UCSD-AML1 (cell line): ENCODE data around the gene HECTD2.
"Not testable (repeated sequence)": the region's sequence is repeated elsewhere in the genome, so short reads cannot be mapped to it uniquely, and the experiment has no call there.

Experiments
- DNase-seq: peaks from one replicate; lab custom pipeline; 2025; ENCODE audit not compliant: unreplicated experiment; lab: John Stamatoyannopoulos, UW

Gene HECTD2

DNA sequence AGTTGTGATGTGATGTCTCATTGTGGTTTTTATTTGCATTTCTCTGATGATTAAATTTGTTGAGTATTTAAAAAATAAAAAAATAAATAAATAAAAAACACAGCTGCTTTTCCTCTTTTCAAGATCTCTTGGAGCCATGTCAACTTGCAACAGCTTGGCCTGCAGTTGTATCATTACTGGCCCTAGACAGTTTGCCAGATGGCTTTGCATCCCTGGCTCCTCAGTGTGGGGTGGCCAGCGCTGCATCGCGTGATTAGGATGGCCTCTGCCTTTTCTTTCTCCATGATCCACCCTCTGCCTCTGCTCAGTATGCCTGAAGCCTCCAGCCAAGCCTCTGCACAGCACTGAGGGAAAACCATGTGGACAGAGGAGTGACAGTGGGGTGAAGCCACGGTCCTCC lies 126.0 kb downstream of the HECTD2 start:
- DNase-seq, result no peak

DNA sequence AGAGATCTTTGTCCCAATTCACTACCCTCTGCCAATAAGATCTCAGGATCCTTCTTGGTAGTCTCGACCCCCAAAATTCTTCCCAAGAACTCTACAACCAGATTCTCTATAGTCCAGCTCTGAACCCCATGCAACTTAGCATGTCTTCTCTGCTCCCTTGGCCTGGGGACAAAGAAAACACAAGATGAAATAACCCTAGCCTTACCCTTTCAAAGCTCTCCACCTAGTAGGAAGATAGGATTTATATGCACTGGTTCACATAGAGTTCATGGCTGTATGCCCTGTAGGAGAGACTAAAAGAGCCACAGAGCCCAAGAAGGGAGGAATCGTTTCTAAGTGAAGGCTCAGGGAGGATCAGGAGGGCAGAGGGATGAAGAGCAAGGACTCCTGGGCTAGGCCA lies 126.6 kb downstream of the HECTD2 start:
- no peak for DNase-seq

DNA sequence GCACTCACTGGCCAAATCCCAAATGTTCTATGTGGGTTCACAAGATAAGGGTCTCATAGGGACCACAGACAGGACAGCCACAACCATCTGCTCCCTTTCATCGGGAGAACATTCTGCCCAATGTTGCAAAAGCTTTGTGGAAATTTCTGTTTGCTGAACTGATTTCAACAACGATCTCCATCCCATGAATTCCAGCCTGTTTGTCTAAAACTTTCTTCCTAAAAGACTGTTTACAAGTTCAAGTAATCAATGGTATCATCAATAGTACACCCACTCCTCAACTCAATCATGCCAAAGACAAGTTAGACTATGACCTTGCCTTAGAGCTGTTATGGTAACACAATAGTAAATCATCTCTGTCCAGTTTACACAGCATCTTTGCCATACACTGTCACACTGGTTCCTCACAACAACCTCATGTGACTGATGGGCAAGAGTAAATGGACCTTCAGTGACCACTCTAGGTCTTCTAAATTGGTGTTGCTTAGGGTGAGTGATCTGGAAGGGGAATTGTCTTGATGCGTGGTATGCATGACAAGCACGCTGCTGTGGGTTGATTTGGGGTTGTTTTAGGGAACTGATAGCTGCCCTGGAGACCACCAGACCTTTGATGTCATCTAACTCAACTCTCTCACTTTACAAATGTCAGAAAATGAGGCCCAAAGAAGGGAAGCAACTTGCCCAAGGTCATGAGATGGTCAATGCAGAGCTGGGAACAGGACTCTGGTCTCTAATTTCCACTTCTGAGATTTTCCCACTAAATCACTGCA lies 127.7 kb downstream of the HECTD2 start:
- no peak for DNase-seq

DNA sequence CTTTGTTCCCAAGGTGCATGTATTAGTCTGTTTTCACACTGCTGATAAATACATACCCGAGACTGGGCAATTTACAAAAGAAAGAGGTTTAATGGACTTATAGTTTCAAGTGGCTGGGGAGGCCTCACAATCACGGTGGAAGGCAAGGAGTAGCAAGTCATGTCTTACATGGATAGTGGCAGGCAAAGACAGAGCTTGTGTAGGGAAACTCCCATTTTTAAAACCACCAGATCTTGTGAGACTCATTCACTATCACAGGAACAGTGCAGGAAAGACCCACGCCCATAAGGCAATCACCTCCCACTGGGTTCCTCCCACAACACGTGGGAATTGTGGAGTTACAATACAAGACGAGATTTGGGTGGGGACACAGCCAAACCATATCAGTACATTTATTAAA lies 129.8 kb downstream of the HECTD2 start:
- no peak for DNase-seq

DNA sequence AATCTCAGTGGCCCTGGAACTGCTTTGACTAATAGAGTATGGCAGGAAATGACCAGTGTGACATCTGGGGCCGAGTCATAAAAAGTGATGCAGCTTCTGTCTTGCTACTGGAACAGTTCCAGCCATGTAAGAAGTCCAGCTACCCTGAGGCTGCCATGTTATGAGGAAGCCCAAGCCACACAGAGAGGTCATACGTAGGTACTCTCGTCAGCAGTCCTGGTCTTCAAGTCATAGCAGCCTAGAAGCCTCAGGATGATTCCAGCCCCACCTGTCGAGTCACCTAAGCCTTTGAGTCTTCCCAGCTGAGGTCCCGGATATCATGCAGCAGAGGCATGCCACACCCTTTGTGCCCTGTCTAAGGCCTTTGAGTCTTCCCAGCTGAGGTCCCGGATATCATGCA lies 130.6 kb downstream of the HECTD2 start:
- no peak for DNase-seq

DNA sequence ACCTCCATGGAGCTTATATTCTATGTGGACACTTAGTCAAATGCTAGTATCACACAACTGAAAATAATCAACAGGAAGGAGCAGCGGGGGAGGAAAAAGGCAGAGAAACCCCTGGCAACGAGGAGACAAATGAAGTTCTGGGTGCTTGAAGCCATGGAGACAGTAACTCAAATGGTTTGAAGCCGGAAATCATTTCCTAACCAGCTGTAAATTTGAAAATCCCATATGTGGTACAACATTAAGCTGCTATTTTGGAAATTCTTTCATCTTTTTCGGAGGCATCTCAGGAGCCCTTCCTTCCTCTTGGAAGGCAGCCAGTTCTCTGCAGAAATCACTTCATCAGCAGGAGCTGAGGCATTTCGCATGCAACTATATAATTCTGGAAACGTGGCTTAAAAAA lies 131.3 kb downstream of the HECTD2 start:
- DNase-seq, result no peak

DNA sequence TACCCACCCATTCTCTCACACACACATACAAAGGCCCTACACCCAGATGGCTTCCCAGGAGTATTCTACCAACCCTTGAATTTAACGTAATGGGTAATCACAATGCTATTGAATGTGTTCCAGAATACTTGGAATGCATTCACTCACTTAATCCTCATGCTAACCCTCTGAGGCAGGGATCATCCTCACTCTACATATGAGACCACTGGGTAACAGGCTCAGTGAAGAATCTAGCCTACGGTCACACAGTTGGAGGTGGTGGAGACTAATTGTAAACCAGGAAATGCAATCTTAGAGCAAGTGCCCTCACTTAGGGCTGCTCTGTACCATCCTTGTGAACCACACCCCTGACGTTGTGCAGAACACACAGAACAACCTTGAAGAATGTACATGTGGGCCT lies 135.2 kb downstream of the HECTD2 start:
- no peak for DNase-seq

DNA sequence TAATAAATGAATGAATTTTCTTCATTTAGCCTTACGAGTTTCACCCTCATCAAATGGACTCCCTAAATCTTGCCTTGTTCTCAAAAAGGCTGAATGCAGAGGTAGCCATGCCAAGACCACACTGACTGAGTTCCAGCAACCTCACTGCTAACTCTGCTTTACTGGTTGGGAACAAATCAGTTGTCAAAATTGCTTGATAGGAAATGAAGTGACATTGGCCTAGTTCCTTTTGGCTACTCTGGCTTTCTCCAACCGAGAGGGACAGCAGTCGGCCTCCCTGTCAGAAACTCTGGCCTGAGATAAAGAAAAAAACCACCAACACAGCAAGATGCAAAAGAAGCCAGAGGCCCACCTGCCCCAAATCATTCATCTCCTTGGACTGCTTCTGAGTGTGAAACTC lies 135.7 kb downstream of the HECTD2 start:
- DNase-seq, result no peak

DNA sequence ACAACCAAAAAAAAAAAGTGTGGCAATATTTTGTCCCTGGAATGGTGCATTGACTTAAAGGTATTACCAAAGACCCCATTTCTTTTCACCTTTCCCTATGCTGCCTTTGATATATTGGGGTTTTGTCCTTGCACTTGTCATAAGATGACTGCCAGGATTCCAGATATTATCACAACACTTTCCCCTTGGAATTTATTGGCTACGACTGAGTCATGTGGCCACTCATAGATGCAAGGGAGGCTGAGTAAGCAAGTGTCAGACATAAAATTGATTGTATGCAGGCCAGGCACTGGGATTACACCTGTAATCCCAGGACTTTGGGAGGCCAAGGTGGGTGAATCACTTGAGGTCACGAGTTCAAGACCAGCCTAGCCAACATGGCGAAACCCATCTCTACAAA lies 139.1 kb downstream of the HECTD2 start:
- DNase-seq, result no peak

DNA sequence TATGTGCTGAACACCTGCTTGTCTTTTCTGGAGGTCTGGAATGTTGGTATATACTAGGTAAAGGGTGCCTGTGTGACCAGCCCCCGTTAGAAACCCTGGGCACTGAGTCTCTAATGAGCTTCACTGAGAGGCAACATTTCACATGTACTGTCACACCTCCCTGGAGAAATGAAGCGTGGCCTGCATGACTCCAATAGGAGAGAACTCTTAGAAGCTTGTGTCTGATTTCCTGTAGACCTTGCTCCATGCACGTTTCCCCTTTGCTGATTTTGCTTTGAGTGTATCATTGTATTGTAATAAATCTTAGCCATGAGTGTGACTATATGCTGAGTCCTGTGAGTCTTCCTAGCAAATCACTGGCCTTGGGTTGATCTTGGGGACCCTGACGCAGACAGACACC lies 139.9 kb downstream of the HECTD2 start:
- DNase-seq, result no peak

DNA sequence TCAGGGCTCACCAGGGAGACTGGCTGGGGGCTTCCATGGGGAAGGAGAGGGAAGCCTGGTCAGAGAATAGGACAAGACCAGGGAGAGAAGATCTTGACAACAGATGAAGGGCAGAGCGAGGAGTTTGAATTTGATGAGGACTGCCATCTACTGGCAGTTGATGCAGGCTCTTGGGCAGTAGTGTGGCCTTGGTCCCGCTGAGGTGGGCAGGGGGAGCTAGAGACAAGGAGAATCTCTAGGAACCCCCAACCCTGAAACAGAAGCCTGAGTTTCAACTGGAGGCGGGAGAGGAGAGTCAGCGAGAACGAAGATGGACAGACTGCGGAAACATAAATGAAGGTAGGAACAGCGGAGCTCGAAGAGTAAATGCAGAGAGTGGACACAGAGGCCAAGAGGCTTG lies 141.7 kb downstream of the HECTD2 start:
- DNase-seq, result no peak

DNA sequence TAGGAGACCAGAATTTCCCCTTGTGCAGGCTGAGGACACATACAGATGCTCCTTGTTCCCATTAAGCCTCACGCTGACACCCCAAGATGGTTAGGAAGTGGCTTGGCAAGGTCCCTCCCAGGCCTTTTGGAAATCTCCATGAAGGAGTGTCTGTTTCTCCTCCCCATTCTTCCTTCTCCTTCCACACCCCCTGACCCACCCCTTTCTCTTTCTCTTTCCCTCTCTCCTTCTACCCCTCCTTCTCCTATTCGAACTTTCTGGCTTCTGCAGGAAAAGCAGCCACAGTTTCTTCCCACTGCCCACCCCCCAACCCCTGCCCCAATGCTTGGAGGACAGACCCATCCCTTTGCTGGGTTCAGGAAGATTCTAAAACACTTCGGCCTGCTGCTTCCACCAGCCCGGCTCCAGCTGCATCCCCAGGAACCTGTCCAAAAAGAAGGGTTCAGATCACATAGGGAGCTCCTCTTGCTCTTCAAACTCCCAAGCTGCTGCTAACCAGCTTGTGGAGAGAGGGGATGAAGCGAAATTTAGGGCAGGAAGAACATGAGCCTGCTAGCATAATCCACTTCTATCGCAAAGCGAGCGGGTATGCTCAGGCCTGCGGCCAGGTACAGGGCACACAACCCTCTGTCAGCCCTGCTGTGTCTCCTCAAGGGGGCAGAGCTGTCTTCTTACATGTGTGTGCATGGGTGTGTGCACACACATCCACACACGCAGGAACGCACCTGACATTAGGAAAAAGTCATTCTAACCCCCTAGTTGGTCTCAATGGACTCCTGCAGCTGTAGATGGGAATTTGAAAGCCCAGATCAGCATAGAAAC lies 142.3 kb downstream of the HECTD2 start:
- DNase-seq, result no peak

DNA sequence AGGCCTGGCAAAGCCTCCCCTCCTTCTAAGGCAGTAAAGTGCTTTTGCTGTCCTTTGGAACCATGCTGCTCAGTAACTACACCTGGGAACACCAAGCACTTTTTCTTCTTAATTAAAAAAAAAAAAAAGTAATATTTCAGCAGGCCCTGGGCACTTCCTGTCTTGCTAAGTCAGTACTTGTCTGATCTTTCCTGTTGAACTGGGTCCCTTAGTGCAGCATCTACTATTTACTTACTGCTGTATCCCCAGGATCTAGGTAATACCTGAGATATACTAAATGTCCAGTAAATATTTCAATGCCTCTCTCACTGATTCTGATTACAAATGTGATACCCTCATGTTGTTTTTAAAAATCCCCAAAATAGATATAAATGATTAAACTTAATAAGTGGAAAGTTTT lies 145.3 kb downstream of the HECTD2 start:
- DNase-seq, result no peak

DNA sequence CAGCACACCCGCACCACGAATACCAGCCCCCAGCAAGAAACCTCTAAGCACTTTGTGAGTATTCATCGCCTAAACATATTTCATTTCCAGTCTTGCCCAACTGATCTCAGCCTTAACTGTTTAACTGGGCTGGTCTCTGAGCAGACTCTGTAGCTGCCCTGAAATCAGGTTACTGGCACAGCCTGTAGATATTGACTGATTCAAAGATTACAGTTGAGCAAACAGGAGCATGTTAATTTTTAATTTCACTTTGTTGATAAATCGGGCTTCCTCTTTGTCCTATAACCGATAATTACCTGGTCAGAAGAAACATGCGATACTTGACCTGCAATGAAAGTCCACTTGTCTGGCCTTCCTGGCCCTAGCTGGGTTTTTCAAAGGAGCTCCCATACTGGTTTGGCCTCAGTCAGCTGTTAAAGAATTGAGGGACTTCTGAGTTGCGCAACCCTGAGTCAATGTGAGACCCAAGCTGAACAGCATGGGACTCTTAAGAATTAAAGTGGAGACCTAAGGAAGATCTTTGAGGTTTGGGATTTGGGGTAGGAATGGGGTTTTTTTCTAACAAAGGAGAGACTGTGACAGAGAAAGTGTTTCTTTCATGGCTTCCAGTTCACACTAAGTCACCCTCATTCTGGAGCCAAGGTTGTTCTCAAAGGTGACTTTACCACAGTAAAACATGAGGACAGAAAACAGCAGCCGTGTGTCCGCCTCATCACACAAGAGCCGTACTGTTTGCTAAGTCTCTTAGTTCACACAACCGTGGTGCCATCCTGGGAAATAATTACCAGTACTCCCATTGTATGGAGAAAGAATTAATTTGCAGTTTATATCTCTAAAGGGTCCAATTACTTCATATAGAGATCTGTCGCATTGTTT lies 146.8 kb downstream of the HECTD2 start:
- no peak for DNase-seq

DNA sequence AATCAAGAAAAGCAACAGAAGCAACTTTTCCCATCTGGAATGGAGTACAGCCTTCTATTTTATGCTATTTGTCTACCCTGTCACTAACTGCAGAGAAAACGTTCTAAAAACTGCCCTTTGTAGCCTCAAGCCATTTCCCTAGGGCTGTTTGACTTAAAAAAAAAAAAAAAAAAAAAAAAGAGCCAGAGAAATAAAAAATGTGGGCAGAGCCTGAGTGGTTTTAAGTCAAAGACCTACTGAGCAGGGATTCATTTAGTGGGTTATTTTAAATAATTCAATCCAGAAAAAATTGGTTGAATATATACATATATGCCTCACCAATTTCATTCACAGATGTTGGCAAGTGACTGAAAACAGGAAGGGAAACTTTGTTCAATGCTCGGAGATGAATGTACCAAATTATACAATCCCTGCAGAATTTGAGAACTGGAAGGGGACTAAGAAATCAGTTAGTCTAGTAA lies 147.5 kb downstream of the HECTD2 start:
- DNase-seq, result no peak

DNA sequence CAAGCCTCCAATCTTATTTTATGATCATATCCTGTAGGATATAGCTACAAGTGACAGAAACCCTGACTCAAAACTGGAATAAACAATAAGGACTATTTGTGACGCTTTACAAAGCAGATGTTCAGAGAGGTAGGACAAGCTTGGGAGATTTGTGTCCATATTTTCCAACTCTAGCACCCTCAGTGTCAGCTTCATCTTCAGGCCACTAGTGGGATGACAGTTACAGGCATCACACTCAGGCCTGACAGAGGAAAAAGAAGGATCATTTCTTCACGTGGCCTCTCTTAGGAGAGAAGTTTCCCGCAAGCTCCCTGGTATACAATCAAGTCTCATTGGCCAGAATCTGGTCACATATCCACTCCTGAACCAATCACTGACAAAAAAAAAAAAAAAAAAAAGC lies 148.3 kb downstream of the HECTD2 start:
- DNase-seq, result no peak

DNA sequence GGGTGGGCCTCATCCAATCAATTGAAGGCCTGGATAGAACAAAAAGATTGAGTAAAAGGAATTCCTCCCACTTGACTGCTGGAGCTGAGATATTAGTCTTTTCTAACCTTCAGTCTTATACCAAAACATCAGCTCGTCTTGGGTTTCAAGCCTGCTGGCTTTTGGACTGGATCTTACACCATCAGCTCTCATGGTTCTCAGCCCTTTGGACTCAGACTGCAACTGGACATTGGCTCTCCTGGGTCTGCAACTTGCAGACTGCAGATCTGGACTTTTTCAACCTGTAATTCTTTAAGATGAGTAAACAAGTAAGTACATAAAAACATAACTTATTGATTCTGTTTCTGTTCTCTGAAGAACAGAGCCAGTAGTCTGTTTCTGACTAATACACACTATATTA lies 149.0 kb downstream of the HECTD2 start:
- DNase-seq, result no peak

DNA sequence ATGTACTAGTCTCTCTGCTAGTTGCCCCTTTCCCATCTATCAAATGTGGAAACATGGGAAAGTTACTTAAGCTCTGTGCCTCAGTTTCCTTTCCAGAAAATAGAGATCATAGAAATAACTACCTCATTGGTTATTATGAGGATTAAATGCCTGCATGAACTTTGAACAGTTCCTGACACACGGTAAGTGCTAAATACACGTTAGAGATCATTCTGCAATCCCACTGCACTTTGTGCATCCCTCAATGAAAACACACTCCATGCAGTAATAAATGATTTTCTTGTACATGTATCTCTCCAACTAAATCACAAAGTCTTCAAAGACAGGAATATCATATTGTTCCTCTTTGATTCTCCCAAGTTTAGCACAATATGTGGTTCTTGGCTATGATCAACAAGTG lies 149.6 kb downstream of the HECTD2 start:
- no peak for DNase-seq

DNA sequence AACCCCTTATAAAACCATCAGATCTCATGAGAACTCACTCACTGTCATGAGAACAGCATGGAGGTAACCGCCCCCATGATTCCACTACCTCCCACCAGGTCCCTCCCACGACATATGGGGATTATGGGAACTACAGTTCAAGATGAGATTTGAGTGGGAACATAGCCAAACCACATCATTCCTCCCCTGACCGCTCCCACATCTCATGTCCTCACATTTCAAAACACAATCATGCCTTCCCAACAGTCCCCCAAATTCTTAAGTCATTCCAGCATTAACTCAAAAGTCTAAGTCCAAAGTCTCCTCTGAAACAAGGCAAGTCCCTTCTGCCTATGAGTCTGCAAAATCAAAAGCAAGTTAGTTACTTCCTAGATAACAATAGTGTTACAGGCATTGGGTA lies 150.7 kb downstream of the HECTD2 start:
- not testable (repeated sequence) for DNase-seq

DNA sequence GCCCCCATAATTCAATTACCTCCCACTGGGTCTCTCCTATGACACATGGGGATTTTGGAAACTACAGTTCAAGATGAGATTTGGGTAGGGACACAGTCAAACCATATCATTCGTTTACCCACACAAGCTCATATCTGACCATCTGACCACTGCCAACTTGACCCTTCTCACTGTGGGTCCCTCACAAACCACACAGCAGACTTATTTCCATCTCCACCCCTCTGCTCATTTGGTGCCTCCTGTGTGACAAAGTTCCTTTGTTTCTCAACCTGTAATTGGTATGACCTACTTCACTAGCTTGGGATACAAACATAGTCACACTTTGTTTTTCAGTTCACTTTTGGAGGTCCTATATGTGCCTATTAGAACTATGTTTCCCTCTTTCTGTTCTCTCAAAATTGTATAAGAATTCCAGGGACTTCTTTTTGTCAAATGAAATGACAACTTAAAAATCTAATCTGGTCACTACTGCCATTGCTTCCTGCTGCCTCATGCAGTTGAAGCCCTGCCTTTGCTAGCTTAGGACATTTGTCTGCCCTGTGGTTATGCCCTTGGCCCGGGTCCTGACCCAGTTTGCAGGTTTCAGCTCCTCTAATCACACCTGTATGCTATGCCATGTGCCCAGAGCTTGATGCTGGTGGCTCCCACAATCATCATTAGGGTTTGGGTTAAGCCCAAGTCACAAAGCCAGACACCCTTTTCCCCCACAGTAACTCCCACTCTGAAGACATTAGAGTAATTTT lies 152.9 kb downstream of the HECTD2 start:
- no peak for DNase-seq

DNA sequence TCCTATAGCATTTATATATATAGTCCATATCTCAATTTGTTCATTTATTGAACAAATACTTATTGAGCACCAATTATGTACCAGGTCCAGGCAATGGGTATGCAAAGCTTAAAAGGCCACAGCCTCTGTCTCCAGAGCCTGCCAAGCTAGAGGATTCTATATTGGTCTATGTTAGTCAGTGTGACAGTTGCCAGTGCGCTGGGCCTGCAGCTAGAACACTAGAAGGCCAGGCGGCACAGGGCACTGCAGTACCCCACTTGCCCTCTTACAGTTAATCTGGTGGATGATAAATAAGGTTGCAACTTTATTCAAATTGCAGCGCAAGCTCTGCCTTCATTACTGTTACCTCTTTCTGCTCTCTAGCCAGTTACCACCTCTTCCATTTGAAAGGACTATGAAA lies 153.9 kb downstream of the HECTD2 start:
- DNase-seq, result no peak
